Keratinocyte (primary cell): Measurements from ENCODE around the gene ZBTB43. TPM values are rescaled to one million over a fixed set of nuclear protein-coding genes. Genes with fewer than 3 reads are reported as not detected.

Experiments
- DNase-seq: peaks from one replicate; pipeline ENCODE4 v3.0.0-alpha.2; 2011; ENCODE audit warnings: low read depth, missing footprints, low spot score
- FAIRE-seq: peaks from 2 replicates; lab custom pipeline; 2011; peaks lifted over from hg19 to GRCh38; lab: Jason Lieb, UNC
- H2AFZ ChIP-seq: 2 replicates; pipeline ENCODE4 v1.6.0; 2012; ENCODE audit warnings: low read length, control low read depth, inconsistent platforms; ENCODE audit not compliant: control insufficient read depth
- H3K27ac ChIP-seq: 2 replicates; pipeline ENCODE4 v1.5.1; 2011; ENCODE audit warnings: low read length; ENCODE audit not compliant: control insufficient read depth, insufficient read depth
- H3K27me3 ChIP-seq: 3 replicates; pipeline ENCODE4 v1.6.0; 2011; ENCODE audit warnings: low read length; ENCODE audit not compliant: control insufficient read depth, insufficient read depth; ENCODE audit errors: extremely low read depth
- H3K36me3 ChIP-seq, 2 experiments: 2 replicates in 1 of 2; 3 replicates in 1 of 2; pipeline ENCODE4 v1.5.1; 2011; ENCODE audit warnings: low read length in 2 of 2, mild to moderate bottlenecking in 1 of 2; ENCODE audit not compliant: control insufficient read depth in 2 of 2, insufficient read depth in 2 of 2; ENCODE audit errors: extremely low read depth in 1 of 2
- H3K4me1 ChIP-seq: 3 replicates; pipeline ENCODE4 v1.5.1; 2011; ENCODE audit warnings: low read length; ENCODE audit not compliant: control insufficient read depth, insufficient read depth; ENCODE audit errors: extremely low read depth
- H3K4me2 ChIP-seq: 3 replicates; pipeline ENCODE4 v1.6.0; 2011; ENCODE audit warnings: low read depth, low read length; ENCODE audit not compliant: control insufficient read depth, insufficient read depth; ENCODE audit errors: extremely low read depth
- H3K4me3 ChIP-seq, 3 experiments: fragments of 200-600 bp in 1 of 3; sonication (generic) in 1 of 3; 2 replicates in 2 of 3; 3 replicates in 1 of 3; pipeline ENCODE4 v1.5.1; 2011 to 2016; ENCODE audit warnings: low read length in 3 of 3, mild to moderate bottlenecking in 3 of 3, control low read depth in 2 of 3, inconsistent platforms in 1 of 3, low read depth in 1 of 3, mixed read lengths in 1 of 3, mixed run types in 1 of 3, moderate library complexity in 1 of 3; ENCODE audit not compliant: control insufficient read depth in 2 of 3, insufficient read depth in 2 of 3; ENCODE audit errors: extremely low read depth in 1 of 3
- H3K79me2 ChIP-seq: 2 replicates; pipeline ENCODE4 v1.6.0; 2012; ENCODE audit warnings: low read length; ENCODE audit not compliant: control insufficient read depth, insufficient read depth
- H3K9ac ChIP-seq: 3 replicates; pipeline ENCODE4 v1.6.0; 2011; ENCODE audit warnings: low read length; ENCODE audit not compliant: control insufficient read depth, insufficient read depth; ENCODE audit errors: extremely low read depth
- H3K9me1 ChIP-seq: 3 replicates; pipeline ENCODE4 v1.6.0; 2011; ENCODE audit warnings: low read length; ENCODE audit not compliant: control insufficient read depth, insufficient read depth; ENCODE audit errors: extremely low read depth
- H3K9me3 ChIP-seq: 2 replicates; pipeline ENCODE4 v1.5.1; 2012; ENCODE audit warnings: low read depth, low read length; ENCODE audit not compliant: control insufficient read depth
- H4K20me1 ChIP-seq: 3 replicates; pipeline ENCODE4 v1.6.0; 2011; ENCODE audit warnings: low read length; ENCODE audit not compliant: control insufficient read depth, insufficient read depth; ENCODE audit errors: extremely low read depth
- EZH2 ChIP-seq: IDR thresholded peaks from one replicate; pipeline ENCODE4 v1.6.1; 2012; ENCODE audit warnings: inconsistent platforms, mild to moderate bottlenecking, low read length, moderate library complexity
- dilution Hi-C: fragments of 300-500 bp; cut with MboI; formaldehyde crosslinking; loops from one replicate; pipeline ENCODE4 v1.7.0; 2020; ENCODE audit warnings: low sequenced_read_pairs; ENCODE audit not compliant: extremely low pct_ligation_motif_present
- polyA plus RNA-seq, 5 experiments: library from polyadenylated mRNA; depleted of rRNA in 3 of 5; stranded (reverse) in 3 of 5; stranded (forward) in 1 of 5; unstranded in 1 of 5; fragments of >200 nt; gene quantifications; 1 replicate in 1 of 5; 2 replicates in 3 of 5; 3 replicates in 1 of 5; pipeline versions ENCODE4 v1.2.1 to v1.2.3, GENCODE V29; 2011 to 2012; ENCODE audit warnings: missing spikeins in 2 of 5, low read depth in 1 of 5, low replicate concordance in 1 of 5
- TF ChIP-seq, protein P1 (sequence below), 3 experiments: IDR thresholded peaks in 1 of 3; conservative IDR thresholded peaks in 1 of 3; optimal IDR thresholded peaks in 1 of 3; 2 replicates in 2 of 3; 3 replicates in 1 of 3; pipeline versions ENCODE3 to v1.5.1; 2011; ENCODE audit warnings: low read length in 3 of 3, mild to moderate bottlenecking in 3 of 3, moderate library complexity in 2 of 3, control low read depth in 1 of 3, inconsistent platforms in 1 of 3; ENCODE audit not compliant: insufficient read depth in 2 of 3; ENCODE audit errors: extremely low read depth in 1 of 3

ZBTB43 gene
- polyA plus RNA-seq, 1 donor (not counting 4 experiments of a cell fraction or from before 2014, with no cell fraction given), result 24.3 TPM

GRCh38 chr9:126833020-126833419, 28.2 kb downstream of the ZBTB43 start:
- Histone ChIP-seq H3K9me3 (no peaks in the 10 kb centered on the region), H2AFZ (no peak overlapping the region), H3K36me3 (peaks cover 18 to 20% of the 10 kb centered on the region in 2 experiments), H3K4me3 (no peak overlapping the region), H3K9me1 (no peaks in the 10 kb centered on the region), H3K4me1 (peaks cover 3% of the 10 kb centered on the region), H3K4me2 (no peak overlapping the region), H4K20me1 (no peaks in the 10 kb centered on the region), H3K79me2 (peaks cover 10% of the 10 kb centered on the region), H3K27ac (no peak overlapping the region), H3K9ac (no peak overlapping the region), H3K27me3 (no peaks in the 10 kb centered on the region)
- dilution Hi-C loops, result no loop called here
- TF ChIP-seq, protein P1, sequence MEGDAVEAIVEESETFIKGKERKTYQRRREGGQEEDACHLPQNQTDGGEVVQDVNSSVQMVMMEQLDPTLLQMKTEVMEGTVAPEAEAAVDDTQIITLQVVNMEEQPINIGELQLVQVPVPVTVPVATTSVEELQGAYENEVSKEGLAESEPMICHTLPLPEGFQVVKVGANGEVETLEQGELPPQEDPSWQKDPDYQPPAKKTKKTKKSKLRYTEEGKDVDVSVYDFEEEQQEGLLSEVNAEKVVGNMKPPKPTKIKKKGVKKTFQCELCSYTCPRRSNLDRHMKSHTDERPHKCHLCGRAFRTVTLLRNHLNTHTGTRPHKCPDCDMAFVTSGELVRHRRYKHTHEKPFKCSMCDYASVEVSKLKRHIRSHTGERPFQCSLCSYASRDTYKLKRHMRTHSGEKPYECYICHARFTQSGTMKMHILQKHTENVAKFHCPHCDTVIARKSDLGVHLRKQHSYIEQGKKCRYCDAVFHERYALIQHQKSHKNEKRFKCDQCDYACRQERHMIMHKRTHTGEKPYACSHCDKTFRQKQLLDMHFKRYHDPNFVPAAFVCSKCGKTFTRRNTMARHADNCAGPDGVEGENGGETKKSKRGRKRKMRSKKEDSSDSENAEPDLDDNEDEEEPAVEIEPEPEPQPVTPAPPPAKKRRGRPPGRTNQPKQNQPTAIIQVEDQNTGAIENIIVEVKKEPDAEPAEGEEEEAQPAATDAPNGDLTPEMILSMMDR (optimal IDR thresholded peaks at IDR 0.05 in 1 of 3, IDR thresholded peaks at IDR 0.05 in 1 of 3, conservative IDR thresholded peaks at IDR 0.05 in 1 of 3; ENCODE audit: extremely low read depth in 1 of 3, insufficient read depth in 2 of 3, low read length in 3 of 3), result no peak
- TF ChIP-seq EZH2, result no peak
- DNase-seq (no peak), FAIRE-seq (no peak)

DNA sequence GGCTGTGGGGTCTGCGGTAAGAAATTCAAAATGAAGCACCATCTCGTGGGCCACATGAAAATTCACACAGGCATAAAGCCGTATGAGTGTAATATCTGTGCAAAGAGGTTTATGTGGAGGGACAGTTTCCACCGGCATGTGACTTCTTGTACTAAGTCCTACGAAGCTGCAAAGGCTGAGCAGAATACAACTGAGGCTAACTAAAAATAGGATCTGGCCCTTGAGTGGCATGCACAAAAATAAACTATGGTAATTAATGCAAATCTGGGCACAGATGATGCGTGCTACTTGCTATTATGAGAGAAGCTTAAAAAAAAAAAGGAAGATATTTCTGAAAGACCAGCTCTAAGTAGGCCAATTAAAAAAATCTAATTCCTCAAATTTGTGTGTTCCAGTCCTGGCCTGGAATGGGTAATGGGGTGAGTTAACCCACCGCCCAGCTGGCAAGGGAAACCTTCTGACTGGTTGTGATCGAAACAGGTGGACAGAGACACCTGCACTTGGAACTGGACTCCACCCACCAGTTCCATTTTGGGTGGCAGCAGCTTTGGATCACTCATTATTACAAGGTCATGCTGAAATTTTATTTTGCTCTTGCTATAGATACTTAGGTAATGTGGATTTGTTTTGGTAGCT, 29.0 kb downstream of the ZBTB43 start:
- Histone ChIP-seq H3K4me2 (no peak overlapping the region), H3K9me1 (no peaks in the 10 kb centered on the region), H3K79me2 (peaks cover 10% of the 10 kb centered on the region), H4K20me1 (no peaks in the 10 kb centered on the region), H3K9me3 (no peaks in the 10 kb centered on the region), H2AFZ (no peak overlapping the region), H3K9ac (no peak overlapping the region), H3K27ac (no peak overlapping the region), H3K4me1 (peaks cover 8% of the 10 kb centered on the region), H3K4me3 (no peak overlapping the region), H3K36me3 (peaks cover 18 to 23% of the 10 kb centered on the region in 2 experiments), H3K27me3 (no peaks in the 10 kb centered on the region)
- TF ChIP-seq, protein P1 (optimal IDR thresholded peaks at IDR 0.05 in 1 of 3, IDR thresholded peaks at IDR 0.05 in 1 of 3, conservative IDR thresholded peaks at IDR 0.05 in 1 of 3; ENCODE audit: extremely low read depth in 1 of 3, insufficient read depth in 2 of 3, low read length in 3 of 3), result no peak
- no peak for TF ChIP-seq EZH2
- DNase-seq (no peak), FAIRE-seq (no peak)
- dilution Hi-C loops, result no loop called here
